Kidney (tissue), 11 donors: ENCODE results near the gene FAM185A. TPM values are rescaled to one million over a fixed set of nuclear protein-coding genes. Genes with fewer than 3 reads are reported as not detected.
"Not testable (repeated sequence)": the region's sequence is repeated elsewhere in the genome, so short reads cannot be mapped to it uniquely, and the experiment has no call there.

ENCODE experiments used
- DNase-seq, 5 donors: peaks; one replicate each; pipeline ENCODE4 v3.0.0-alpha.2; 2013 to 2020
- FAIRE-seq: peaks from 2 replicates; lab custom pipeline; 2012; peaks lifted over from hg19 to GRCh38; lab: Jason Lieb, UNC
- H3K27ac ChIP-seq, 2 donors: one replicate each; pipeline ENCODE4 v1.7.0; 2013; ENCODE audit warnings: low read depth in 2 of 2, low read length in 2 of 2, inconsistent platforms in 1 of 2
- H3K27me3 ChIP-seq: one replicate; pipeline ENCODE4 v1.7.1; 2013; ENCODE audit warnings: low read length, inconsistent platforms; ENCODE audit not compliant: control insufficient read depth, insufficient read depth
- H3K36me3 ChIP-seq, 3 donors: one replicate each; pipeline versions ENCODE4 v1.7.0 to v1.7.1; 2013; ENCODE audit warnings: low read length in 3 of 3, control low read depth in 1 of 3, inconsistent platforms in 1 of 3; ENCODE audit not compliant: insufficient read depth in 3 of 3, control insufficient read depth in 2 of 3
- H3K4me1 ChIP-seq, 3 donors: one replicate each; pipeline versions ENCODE4 v1.7.0 to v1.7.1; 2013; ENCODE audit warnings: low read length in 3 of 3, inconsistent platforms in 1 of 3, low read depth in 1 of 3; ENCODE audit not compliant: control insufficient read depth in 2 of 3, insufficient read depth in 2 of 3
- H3K4me3 ChIP-seq, 3 donors: one replicate each; pipeline versions ENCODE4 v1.7.0 to v1.8.1; 2013; ENCODE audit warnings: low read length in 3 of 3, control low read depth in 1 of 3, inconsistent platforms in 1 of 3
- H3K9ac ChIP-seq, 3 donors: one replicate each; pipeline versions ENCODE4 v1.7.0 to v1.7.1; 2013; ENCODE audit warnings: low read length in 3 of 3, control low read depth in 1 of 3, inconsistent platforms in 1 of 3
- H3K9me3 ChIP-seq, 3 donors: one replicate each; pipeline versions ENCODE4 v1.7.0 to v1.7.1; 2013; ENCODE audit warnings: low read length in 3 of 3, control low read depth in 1 of 3, inconsistent platforms in 1 of 3; ENCODE audit not compliant: control insufficient read depth in 2 of 3, insufficient read depth in 1 of 3
- intact Hi-C: fragments of 100-400 bp; cut with DNase I; formaldehyde crosslinking; loops from one replicate; pipeline ENCODE4 v1.11.1; 2022
- polyA plus RNA-seq: library from polyadenylated mRNA; stranded (reverse); fragments of 350-450 nt; fragmentation: Illumina TruSeq; extraction: RNeasy Lipid Tissue Mini Kit (QIAGEN cat#74804); gene quantifications from one replicate; pipeline ENCODE4 v1.2.3, GENCODE V29; 2014; ENCODE audit warnings: low read depth, low replicate concordance; ENCODE audit not compliant: insufficient read depth
- total RNA-seq: library from RNA; stranded (reverse); fragmentation: NEBNext Ultra II Directional; extraction: Animal tissue kit (Norgen Biotek cat#: 25700); gene quantifications from one replicate; pipeline ENCODE4 v1.2.1, GENCODE V29; 2021
- donor health status: control.
- donor health status: control.
- donor health status: DM: yes; HTN: yes; CAD: no.
- donor health status: Normal renal cell carcinoma (clear cell type).

Gene FAM185A
- total and polyA plus RNA-seq, 2 donors from 2014 or later, result 6.5 to 10.4 TPM

GRCh38 chr7:102778663-102779062 lies 29.9 kb downstream of the FAM185A start:
- intact Hi-C loops, H3K4me1 ChIP-seq: not testable (repeated sequence)

GRCh38 chr7:102780926-102781325 lies 32.1 kb downstream of the FAM185A start:
- peak in 1 of 5 donors; percentile 28 for DNase-seq
- FAIRE-seq, H3K4me1 ChIP-seq, H3K36me3 ChIP-seq, H3K27me3 ChIP-seq, H3K27ac ChIP-seq, H3K9ac ChIP-seq, H3K9me3 ChIP-seq, H3K4me3 ChIP-seq, intact Hi-C loops: not testable (repeated sequence)

More at GRCh38 chr7:102778663-102779062, 29.9 kb downstream of the FAM185A start:
- H3K27ac ChIP-seq, H3K27me3 ChIP-seq, H3K9ac ChIP-seq, DNase-seq, FAIRE-seq, H3K9me3 ChIP-seq, H3K4me3 ChIP-seq, H3K36me3 ChIP-seq: not testable (repeated sequence)

- H3K9ac ChIP-seq, H3K4me1 ChIP-seq, DNase-seq, H3K27ac ChIP-seq, FAIRE-seq, H3K27me3 ChIP-seq, intact Hi-C loops, H3K9me3 ChIP-seq, H3K4me3 ChIP-seq, H3K36me3 ChIP-seq: not testable (repeated sequence)
Measured at GRCh38 chr7:102788770-102789169, 40.0 kb downstream of the FAM185A start.

GRCh38 chr7:102790364-102791100 lies 41.7 kb downstream of the FAM185A start:
- H3K9ac ChIP-seq, H3K4me1 ChIP-seq, FAIRE-seq, intact Hi-C loops, H3K9me3 ChIP-seq, H3K36me3 ChIP-seq, H3K27me3 ChIP-seq, H3K27ac ChIP-seq, DNase-seq, H3K4me3 ChIP-seq: not testable (repeated sequence)

GRCh38 chr7:102791367-102791766 lies 42.6 kb downstream of the FAM185A start:
- DNase-seq, intact Hi-C loops, H3K27me3 ChIP-seq, H3K4me1 ChIP-seq, FAIRE-seq, H3K9me3 ChIP-seq, H3K36me3 ChIP-seq, H3K27ac ChIP-seq, H3K4me3 ChIP-seq, H3K9ac ChIP-seq: not testable (repeated sequence)

- DNase-seq, H3K27me3 ChIP-seq, H3K4me1 ChIP-seq, intact Hi-C loops, H3K36me3 ChIP-seq, H3K4me3 ChIP-seq, FAIRE-seq, H3K27ac ChIP-seq, H3K9ac ChIP-seq, H3K9me3 ChIP-seq: not testable (repeated sequence)
Measured at GRCh38 chr7:102791831-102792230, 43.0 kb downstream of the FAM185A start.

GRCh38 chr7:102794567-102794966 lies 45.8 kb downstream of the FAM185A start:
- H3K27me3 ChIP-seq, H3K36me3 ChIP-seq, FAIRE-seq, H3K9ac ChIP-seq, DNase-seq, H3K4me1 ChIP-seq, H3K9me3 ChIP-seq, H3K27ac ChIP-seq, intact Hi-C loops, H3K4me3 ChIP-seq: not testable (repeated sequence)

GRCh38 chr7:102795987-102796595 lies 47.3 kb downstream of the FAM185A start:
- H3K9me3 ChIP-seq, H3K27ac ChIP-seq, H3K9ac ChIP-seq, FAIRE-seq, H3K27me3 ChIP-seq, intact Hi-C loops, DNase-seq, H3K4me1 ChIP-seq, H3K36me3 ChIP-seq, H3K4me3 ChIP-seq: not testable (repeated sequence)
